ENCODE results near the gene BNIP5. TPM values are rescaled to one million over a fixed set of nuclear protein-coding genes. Genes with fewer than 3 reads are reported as not detected.

The BNIP5 gene
- total RNA-seq, 2 experiments from 2014 or later: not detected

DNA sequence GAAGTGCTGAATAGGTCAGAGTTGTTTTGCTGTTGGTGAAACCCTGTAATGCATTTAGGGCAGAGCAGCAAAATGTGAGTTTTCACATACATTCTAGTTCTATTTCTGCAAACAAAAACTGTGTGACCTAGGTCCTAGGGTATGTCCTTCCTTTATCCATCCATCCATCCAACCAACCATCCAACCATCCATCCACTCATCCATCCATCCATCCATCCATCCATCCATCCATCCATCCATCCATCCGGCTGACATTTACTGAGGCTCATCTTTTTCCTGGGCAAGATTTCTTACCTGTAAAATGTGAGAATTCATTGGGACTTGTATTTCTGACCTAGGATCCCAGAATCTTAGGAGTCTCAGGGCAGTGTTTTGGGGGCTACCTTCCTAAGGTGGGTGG lies 52.3 kb downstream of the BNIP5 start:
- H2AFZ ChIP-seq (ENCODE audit: low read length): no peak overlapping the region
- no peaks in the 10 kb centered on the region for H3K36me3 ChIP-seq (ENCODE audit: insufficient read depth, low read length)
- H3K4me1 ChIP-seq (ENCODE audit: insufficient read depth, low read length, poor library complexity, severe bottlenecking): no peaks in the 10 kb centered on the region
- BruUV-seq (replicated peaks): no TSS peak
- no peaks in the 10 kb centered on the region for H4K20me1 ChIP-seq (ENCODE audit: insufficient read depth, low read length)
- no peak overlapping the region for H3K27ac ChIP-seq (ENCODE audit: low read depth, low read length, poor library complexity, severe bottlenecking)
- no peak overlapping the region for H3K4me3 ChIP-seq (ENCODE audit: low read depth, low read length, poor library complexity, severe bottlenecking)
- no peak for DNase-seq (ENCODE audit: low spot score)
- TF ChIP-seq, protein P1, sequence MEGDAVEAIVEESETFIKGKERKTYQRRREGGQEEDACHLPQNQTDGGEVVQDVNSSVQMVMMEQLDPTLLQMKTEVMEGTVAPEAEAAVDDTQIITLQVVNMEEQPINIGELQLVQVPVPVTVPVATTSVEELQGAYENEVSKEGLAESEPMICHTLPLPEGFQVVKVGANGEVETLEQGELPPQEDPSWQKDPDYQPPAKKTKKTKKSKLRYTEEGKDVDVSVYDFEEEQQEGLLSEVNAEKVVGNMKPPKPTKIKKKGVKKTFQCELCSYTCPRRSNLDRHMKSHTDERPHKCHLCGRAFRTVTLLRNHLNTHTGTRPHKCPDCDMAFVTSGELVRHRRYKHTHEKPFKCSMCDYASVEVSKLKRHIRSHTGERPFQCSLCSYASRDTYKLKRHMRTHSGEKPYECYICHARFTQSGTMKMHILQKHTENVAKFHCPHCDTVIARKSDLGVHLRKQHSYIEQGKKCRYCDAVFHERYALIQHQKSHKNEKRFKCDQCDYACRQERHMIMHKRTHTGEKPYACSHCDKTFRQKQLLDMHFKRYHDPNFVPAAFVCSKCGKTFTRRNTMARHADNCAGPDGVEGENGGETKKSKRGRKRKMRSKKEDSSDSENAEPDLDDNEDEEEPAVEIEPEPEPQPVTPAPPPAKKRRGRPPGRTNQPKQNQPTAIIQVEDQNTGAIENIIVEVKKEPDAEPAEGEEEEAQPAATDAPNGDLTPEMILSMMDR (conservative IDR thresholded peaks at IDR 0.05; ENCODE audit: low read length): no peak
- TF ChIP-seq EZH2phosphoT487 (IDR thresholded peaks at IDR 0.05; ENCODE audit: borderline replicate concordance, low read depth, low read length): no peak
- ChIA-PET CTCF (ENCODE audit: unreplicated experiment) (no interaction called here), POLR2A (no interaction called here)
- intact Hi-C loops (cut with micrococcal nuclease; ENCODE audit: unreplicated experiment): no loop called here
- H3K9me3 ChIP-seq (ENCODE audit: low read length): no peaks in the 10 kb centered on the region
- H3K9me2 ChIP-seq (ENCODE audit: insufficient read depth, low read length): no peaks in the 10 kb centered on the region
- H3K4me2 ChIP-seq (ENCODE audit: low read length): no peak overlapping the region
- no peaks in the 10 kb centered on the region for H3K79me2 ChIP-seq (ENCODE audit: insufficient read depth, low read depth, low read length)

DNA sequence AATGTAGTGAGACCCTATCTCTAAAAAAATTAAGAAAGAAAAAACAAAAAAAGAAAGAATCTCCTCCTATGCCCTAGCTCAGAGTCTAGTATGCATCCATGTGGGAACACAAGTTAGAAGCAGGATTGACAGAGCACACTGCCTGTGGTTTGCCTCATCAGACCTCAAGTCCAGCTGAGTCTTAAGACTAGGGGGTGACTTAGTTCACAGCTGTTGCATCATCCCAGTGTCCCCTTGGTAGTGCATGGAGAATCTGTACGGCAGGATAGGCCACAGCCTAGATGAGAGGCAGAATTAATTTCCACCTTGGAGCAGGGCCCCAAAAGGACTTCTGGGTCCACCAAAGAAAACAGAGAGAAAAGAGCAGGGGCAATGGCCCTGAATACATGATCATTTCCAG lies 53.1 kb downstream of the BNIP5 start:
- BruUV-seq (replicated peaks): no TSS peak
- ChIA-PET POLR2A (interaction anchor here (0.6 kb wide), 1 partner anchor 35 kb away, joined by 3 read pairs; no protein-coding TSS in a partner anchor), CTCF (ENCODE audit: unreplicated experiment) (interaction anchor here (0.6 kb wide), 1 partner anchor 59 kb away, joined by 3 read pairs; no protein-coding TSS in a partner anchor)
- no peak for DNase-seq (ENCODE audit: low spot score)
- Histone ChIP-seq H3K9me2 (ENCODE audit: insufficient read depth, low read length) (no peaks in the 10 kb centered on the region), H3K36me3 (ENCODE audit: insufficient read depth, low read length) (no peaks in the 10 kb centered on the region), H3K27ac (ENCODE audit: low read depth, low read length, poor library complexity, severe bottlenecking) (no peak overlapping the region), H2AFZ (ENCODE audit: low read length) (no peak overlapping the region), H3K4me1 (ENCODE audit: insufficient read depth, low read length, poor library complexity, severe bottlenecking) (no peaks in the 10 kb centered on the region), H3K4me3 (ENCODE audit: low read depth, low read length, poor library complexity, severe bottlenecking) (no peak overlapping the region), H3K9me3 (ENCODE audit: low read length) (no peaks in the 10 kb centered on the region), H3K4me2 (ENCODE audit: low read length) (no peak overlapping the region), H4K20me1 (ENCODE audit: insufficient read depth, low read length) (no peaks in the 10 kb centered on the region), H3K79me2 (ENCODE audit: insufficient read depth, low read depth, low read length) (no peaks in the 10 kb centered on the region)
- intact Hi-C loops (cut with micrococcal nuclease; ENCODE audit: unreplicated experiment): no loop called here
- TF ChIP-seq, protein P1 (conservative IDR thresholded peaks at IDR 0.05; ENCODE audit: low read length): no peak
- TF ChIP-seq EZH2phosphoT487 (IDR thresholded peaks at IDR 0.05; ENCODE audit: borderline replicate concordance, low read depth, low read length): no peak

DNA sequence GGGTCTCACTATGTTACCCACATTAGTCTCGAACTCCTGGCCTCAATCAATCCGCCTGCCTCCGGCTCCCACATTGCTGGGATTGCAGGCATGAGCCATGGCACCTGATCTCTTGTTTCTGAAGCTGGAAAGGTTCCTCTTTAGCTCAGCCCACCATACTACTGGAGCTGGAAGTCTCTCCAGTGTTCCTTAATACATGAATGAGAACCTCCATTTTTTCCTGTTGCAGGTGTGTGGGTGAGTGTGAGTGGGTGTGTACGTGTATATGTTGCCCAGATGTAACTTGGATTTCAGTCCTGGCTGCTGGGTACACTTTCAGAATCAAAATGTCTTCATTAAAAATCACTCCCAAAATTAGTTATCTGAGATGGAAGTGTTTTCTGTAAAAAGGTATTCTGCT lies 55.7 kb downstream of the BNIP5 start:
- DNase-seq (ENCODE audit: low spot score): no peak
- intact Hi-C loops (cut with micrococcal nuclease; ENCODE audit: unreplicated experiment): no loop called here
- BruUV-seq (replicated peaks): no TSS peak
- Histone ChIP-seq H3K4me3 (ENCODE audit: low read depth, low read length, poor library complexity, severe bottlenecking) (no peak overlapping the region), H2AFZ (ENCODE audit: low read length) (no peak overlapping the region), H3K79me2 (ENCODE audit: insufficient read depth, low read depth, low read length) (no peaks in the 10 kb centered on the region), H3K9me3 (ENCODE audit: low read length) (no peaks in the 10 kb centered on the region), H4K20me1 (ENCODE audit: insufficient read depth, low read length) (no peaks in the 10 kb centered on the region), H3K27ac (ENCODE audit: low read depth, low read length, poor library complexity, severe bottlenecking) (no peak overlapping the region), H3K36me3 (ENCODE audit: insufficient read depth, low read length) (no peaks in the 10 kb centered on the region), H3K9me2 (ENCODE audit: insufficient read depth, low read length) (no peaks in the 10 kb centered on the region), H3K4me1 (ENCODE audit: insufficient read depth, low read length, poor library complexity, severe bottlenecking) (no peaks in the 10 kb centered on the region), H3K4me2 (ENCODE audit: low read length) (no peak overlapping the region)
- ChIA-PET CTCF (ENCODE audit: unreplicated experiment) (interaction anchor here (0.6 kb wide), 1 partner anchor 89 kb away, joined by 3 read pairs; no protein-coding TSS in a partner anchor), POLR2A (interaction anchor here (0.7 kb wide), 1 partner anchor 15 kb away, joined by 3 read pairs; no protein-coding TSS in a partner anchor)
- no peak for TF ChIP-seq EZH2phosphoT487 (IDR thresholded peaks at IDR 0.05; ENCODE audit: borderline replicate concordance, low read depth, low read length)
- TF ChIP-seq, protein P1 (conservative IDR thresholded peaks at IDR 0.05; ENCODE audit: low read length): no peak
